Upper lobe of left lung (tissue), 4 donors: ENCODE data around the gene PTGDS.

Source experiments
- CTCF ChIP-seq, 6 experiments: fragments of 450-650 bp in 4 of 6; fragments of 200-600 bp in 2 of 6; sonication (generic) in 2 of 6; IDR thresholded peaks; one replicate each; pipeline ENCODE4 v1.5.1; 2016 to 2019; ENCODE audit warnings: antibody characterized with exemption in 6 of 6
- EP300 ChIP-seq, 4 donors: sonication (generic); formaldehyde crosslinking; IDR thresholded peaks; one replicate each; pipeline ENCODE4 v1.5.1; 2017; ENCODE audit warnings: antibody characterized with exemption in 4 of 4, control low read depth in 2 of 4
- POLR2A ChIP-seq, 4 donors: fragments of 450-650 bp; IDR thresholded peaks; one replicate each; pipeline ENCODE4 v1.5.1; 2016 to 2017; ENCODE audit warnings: antibody characterized with exemption in 4 of 4, mild to moderate bottlenecking in 2 of 4
- POLR2AphosphoS5 ChIP-seq, 2 donors: sonication (generic); formaldehyde crosslinking; IDR thresholded peaks; one replicate each; pipeline ENCODE4 v1.5.1; 2017; ENCODE audit warnings: antibody characterized with exemption in 2 of 2

GRCh38 chr9:137026828-137027227 lies 49.5 kb downstream of the PTGDS start:
- no peak for TF ChIP-seq CTCF (IDR thresholded peaks at IDR 0.05)
- no peak for TF ChIP-seq POLR2AphosphoS5 (IDR thresholded peaks at IDR 0.05)
- TF ChIP-seq POLR2A (IDR thresholded peaks at IDR 0.05) = no peak
- no peak for TF ChIP-seq EP300 (IDR thresholded peaks at IDR 0.05)
